NCI-H748 (cell line): Measurements from ENCODE around the gene ABCB8.
"Not testable (repeated sequence)": the region's sequence is repeated elsewhere in the genome, so short reads cannot be mapped to it uniquely, and the experiment has no call there.

Experiments used
- DNase-seq: peaks from one replicate; lab custom pipeline; 2025; ENCODE audit not compliant: unreplicated experiment; lab: John Stamatoyannopoulos, UW

Gene ABCB8

DNA sequence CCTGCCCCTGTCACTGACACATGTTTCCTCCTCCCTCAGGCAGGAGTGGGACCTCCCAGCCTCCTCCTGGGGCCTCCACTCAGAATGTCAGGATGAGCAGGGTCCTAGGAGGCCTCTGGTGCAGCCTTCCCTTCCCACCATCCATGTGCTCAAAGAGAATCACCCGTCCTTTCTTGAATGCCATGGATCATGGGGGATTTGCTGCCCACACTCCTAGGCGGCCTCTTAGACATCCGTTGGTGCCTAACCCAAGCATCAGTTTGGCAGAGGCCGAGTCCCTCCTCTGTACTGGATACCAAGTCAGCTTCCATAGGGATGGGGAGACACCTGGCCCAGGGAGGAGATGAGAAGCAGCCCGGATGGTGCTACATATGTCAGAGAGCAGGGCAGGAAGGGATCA, 30.4 kb upstream of the ABCB8 start:
- no peak for DNase-seq

DNA sequence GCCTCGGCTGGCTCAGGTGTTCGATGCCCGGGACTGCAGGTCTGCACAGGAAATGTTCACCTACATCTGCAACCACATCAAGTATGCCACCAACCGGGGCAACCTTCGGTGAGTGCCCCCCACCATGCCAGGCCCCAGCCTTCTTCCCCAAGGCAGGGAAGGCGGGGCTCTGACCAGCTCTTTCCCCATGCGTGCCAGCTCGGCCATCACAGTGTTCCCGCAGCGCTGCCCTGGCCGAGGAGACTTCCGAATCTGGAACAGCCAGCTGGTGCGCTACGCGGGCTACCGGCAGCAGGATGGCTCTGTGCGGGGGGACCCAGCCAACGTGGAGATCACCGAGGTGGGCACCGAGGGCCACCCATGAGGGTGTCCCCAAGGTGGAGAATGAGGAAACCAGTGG, 29.9 kb upstream of the ABCB8 start:
- no peak for DNase-seq

DNA sequence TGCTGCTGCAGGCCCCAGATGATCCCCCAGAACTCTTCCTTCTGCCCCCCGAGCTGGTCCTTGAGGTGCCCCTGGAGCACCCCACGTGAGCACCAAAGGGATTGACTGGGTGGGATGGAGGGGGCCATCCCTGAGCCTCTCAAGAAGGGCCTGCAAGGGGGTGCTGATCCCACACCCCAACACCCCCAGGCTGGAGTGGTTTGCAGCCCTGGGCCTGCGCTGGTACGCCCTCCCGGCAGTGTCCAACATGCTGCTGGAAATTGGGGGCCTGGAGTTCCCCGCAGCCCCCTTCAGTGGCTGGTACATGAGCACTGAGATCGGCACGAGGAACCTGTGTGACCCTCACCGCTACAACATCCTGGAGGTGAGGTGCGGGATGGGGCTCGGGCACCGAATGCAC, 29.2 kb upstream of the ABCB8 start:
- no peak for DNase-seq

DNA sequence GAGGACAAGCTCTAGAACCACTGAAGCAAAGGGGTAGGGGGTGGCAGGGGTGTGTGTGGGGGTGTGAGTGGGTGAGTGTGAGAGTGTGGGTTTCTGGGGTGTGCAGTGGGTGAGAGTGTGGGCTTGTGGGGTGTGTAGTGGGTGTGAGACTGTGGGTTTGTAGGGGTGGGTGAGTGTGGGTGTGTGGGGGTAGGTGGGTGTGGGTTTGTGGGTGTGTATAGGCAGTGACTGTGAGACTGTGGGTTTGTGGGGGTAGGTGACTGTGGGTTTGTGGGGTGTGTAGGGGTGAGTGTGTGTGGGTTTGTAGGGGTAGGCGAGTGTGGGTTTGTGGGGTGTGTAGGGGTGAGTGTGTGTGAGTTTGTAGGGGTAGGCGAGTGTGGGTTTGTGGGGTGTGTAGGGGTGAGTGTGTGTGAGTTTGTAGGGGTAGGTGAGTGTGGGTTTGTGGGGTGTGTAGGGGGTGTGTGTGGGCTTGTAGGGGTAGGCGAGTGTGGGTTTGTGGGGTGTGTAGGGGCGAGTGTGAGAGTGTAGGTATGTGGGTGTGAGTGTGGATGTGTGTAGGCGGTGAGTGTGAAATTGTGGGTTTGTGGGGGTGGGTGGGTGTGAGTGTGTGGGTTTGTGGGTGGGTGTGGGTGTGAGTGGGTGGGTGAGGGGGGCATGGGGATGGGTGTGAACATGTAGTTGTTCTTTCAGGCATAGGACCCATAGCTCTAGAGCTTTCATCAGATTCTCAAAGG, 28.6 kb upstream of the ABCB8 start:
- DNase-seq = no peak

DNA sequence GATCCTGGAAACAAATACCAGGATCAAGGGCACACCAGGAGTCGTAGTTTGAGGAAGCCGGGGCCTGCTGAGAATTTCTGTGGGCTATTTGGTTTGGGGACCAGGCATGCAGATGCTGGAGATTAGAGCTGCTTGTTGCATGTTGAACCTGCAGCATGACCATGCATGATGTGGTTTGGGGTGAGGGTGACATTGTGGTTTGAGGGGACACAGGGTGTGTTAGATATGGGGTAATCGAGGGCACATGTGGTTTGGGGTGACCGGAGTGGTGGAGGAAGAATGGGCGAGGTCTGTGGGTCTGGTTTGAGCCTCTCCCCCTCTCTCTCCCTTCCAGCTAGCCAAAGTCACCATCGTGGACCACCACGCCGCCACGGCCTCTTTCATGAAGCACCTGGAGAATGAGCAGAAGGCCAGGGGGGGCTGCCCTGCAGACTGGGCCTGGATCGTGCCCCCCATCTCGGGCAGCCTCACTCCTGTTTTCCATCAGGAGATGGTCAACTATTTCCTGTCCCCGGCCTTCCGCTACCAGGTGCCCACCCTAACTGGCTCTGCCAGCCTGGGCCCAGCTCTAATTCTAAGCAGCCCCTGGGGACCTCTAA, 27.3 kb upstream of the ABCB8 start:
- no peak for DNase-seq

DNA sequence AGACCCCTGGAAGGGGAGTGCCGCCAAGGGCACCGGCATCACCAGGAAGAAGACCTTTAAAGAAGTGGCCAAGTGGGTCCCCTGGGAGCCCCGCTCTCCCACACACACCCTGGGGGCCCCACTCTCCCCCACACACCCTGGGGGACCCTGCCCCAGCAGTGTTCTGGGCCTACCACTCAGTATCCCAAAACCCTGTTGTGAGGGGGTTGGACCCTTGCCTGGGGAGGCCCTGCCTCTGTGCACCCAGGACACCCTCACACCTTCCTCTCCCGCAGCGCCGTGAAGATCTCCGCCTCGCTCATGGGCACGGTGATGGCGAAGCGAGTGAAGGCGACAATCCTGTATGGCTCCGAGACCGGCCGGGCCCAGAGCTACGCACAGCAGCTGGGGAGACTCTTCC, 26.7 kb upstream of the ABCB8 start:
- no peak for DNase-seq

DNA sequence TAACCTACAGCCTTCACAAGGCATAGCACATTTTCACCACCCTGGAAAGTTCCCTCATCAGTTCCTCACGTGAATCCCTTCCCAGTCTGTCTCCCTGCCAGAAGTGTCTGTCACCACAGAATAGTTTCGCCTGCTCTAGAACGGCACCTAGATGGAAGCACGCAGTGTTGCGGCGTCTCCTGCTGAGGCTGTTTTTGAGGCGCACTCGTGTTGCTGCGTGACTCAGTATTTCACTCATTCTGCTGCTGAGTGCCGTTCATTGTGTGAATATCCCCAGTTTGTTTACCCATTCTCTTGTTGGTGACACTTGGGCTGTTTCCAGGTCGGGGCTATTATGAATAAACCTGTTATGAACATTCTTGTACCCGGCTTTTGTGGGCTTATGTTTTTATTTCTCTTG, 24.7 kb upstream of the ABCB8 start:
- DNase-seq = peak; percentile 73

DNA sequence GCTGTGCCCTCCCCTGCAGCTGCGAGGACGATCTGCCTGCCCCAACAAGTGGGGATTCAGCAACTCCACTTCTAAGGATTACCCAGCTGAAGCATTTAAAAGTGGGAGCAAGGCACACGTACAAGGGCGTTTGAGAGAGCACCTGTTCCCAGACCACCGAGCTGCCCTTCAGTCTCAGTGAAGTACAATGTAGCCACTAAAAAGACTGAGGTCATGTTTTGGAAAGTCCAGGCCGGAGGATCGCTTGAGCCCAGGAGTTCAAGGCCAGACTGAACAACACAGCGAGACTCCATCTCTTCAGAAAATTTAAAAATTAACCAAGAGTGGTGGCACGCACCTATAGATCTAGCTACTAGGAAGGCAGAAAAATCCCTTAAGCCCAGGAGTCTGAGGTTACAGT, 22.7 kb upstream of the ABCB8 start:
- DNase-seq = no peak

DNA sequence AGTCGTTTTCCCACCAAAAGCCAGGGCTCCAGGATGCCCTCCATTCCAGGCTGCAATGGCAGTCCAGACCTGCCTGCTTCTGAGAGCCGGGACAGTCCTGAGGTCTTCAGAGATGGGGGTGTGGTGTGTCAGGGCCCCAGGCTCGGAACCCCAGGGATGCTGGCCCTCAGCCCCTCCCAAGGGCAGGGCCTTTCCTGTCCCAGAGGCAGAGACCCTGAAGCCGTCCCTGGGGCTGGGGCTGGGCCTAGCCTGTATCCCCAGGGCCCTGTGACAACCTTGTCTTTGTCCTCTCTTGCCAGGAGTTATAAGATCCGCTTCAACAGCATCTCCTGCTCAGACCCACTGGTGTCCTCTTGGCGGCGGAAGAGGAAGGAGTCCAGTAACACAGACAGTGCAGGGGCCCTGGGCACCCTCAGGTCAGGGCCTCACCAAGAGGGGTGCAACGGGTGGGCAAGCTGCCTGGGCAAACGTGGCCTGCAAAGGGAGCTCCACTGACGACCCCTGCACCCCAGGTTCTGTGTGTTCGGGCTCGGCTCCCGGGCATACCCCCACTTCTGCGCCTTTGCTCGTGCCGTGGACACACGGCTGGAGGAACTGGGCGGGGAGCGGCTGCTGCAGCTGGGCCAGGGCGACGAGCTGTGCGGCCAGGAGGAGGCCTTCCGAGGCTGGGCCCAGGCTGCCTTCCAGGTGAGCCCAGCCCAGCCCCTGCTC, 21.5 kb upstream of the ABCB8 start:
- DNase-seq = no peak

DNA sequence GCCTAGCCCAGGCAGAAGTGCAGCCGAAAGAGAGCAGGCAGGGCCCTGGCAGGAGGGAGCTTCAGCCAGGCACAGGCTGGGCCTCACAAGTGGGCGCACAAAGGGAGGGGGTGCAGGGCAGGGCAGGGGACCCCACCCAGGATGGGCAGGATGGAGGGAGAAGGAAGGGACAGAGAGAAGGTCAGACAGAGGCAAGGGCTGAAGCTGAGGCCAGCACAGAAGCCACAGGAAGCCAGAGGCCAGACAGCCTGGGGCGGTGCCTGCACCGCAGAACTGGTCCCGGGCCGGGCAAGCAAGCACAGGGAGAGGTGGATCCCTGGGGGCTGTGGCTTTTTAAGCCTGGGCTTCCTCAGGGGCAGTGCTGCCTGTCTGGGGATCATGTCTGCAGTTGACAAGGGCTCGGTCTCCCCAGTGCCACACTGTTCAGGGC, 20.8 kb upstream of the ABCB8 start:
- DNase-seq = no peak

DNA sequence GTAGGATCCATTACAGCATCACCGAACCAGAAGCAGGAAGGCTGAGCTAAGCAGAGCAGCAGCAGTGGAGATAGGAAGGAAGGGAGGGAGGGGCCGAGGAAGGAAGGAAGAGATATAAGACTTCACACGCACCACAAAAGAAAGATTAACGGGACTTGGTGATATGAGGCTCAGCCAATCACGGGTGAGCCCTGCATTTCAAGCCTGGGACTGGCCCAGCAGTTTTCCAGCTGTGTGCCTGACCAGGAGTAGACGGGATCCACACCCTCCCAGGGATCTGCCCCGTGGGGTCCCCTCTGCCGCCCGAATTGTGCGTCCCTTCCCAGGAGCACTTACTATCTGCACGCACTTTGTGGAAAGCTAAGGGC, 20.1 kb upstream of the ABCB8 start:
- no peak for DNase-seq

DNA sequence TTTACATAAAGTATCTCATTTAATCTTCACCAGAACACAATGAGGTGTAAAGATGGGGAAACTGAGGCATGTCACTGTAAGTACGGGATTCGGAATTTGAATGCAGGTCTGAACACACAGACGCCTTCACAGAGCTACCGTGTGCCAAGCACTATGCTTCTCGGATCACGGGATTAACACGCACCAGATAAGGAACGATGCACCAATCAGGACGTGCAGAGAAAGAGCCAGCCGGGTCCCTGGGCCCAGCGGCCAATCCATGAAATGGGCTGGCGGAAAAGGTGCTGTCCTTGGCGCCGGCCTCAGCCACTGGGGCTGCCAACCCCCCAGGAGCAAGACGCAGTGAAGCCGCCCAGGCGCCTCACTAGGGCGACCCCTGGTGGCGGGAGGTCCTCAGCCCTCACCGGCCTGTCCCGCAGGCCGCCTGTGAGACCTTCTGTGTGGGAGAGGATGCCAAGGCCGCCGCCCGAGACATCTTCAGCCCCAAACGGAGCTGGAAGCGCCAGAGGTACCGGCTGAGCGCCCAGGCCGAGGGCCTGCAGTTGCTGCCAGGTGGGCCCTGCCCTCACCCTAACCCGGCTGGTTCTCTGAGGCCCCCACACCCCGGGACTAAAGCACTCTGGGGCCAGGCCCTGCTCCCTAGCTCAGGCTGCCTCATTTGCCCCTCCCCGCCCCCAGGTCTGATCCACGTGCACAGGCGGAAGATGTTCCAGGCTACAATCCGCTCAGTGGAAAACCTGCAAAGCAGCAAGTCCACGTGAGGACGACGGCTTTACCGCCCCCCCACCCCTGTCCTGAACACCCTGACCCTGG, 19.5 kb upstream of the ABCB8 start:
- DNase-seq = no peak

DNA sequence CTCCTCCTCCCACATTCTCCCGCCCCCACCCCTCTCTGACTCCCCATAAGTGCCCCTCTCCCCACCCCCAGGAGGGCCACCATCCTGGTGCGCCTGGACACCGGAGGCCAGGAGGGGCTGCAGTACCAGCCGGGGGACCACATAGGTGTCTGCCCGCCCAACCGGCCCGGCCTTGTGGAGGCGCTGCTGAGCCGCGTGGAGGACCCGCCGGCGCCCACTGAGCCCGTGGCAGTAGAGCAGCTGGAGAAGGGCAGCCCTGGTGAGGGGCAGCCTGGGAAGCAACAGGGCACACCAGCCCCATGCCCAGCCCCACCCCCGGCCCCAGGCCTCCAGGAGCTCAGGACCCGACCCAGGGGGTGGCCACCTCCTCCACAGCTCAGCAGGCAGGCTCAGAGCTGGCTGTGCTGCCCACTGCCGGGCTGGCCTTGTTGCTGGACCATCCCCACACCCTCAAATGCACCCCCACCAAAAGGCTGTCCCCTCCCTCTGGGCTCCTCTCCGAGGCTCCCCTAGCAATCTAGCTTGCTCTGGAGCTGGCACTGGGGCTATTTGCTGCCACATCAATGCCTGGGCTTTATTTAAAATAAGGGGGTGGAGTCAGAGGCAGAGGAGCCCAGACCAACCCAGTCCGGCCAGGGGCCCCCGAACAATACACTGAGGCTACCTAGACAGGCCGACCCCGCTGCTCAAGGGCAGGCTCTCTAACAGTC, 18.8 kb upstream of the ABCB8 start:
- no peak for DNase-seq

DNA sequence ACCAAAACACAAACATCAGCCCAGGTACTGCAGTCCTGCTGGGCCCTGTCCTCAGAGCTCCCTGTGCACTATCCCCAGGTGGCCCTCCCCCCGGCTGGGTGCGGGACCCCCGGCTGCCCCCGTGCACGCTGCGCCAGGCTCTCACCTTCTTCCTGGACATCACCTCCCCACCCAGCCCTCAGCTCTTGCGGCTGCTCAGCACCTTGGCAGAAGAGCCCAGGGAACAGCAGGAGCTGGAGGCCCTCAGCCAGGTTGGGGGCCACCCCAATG, 18.3 kb upstream of the ABCB8 start:
- DNase-seq = no peak

DNA sequence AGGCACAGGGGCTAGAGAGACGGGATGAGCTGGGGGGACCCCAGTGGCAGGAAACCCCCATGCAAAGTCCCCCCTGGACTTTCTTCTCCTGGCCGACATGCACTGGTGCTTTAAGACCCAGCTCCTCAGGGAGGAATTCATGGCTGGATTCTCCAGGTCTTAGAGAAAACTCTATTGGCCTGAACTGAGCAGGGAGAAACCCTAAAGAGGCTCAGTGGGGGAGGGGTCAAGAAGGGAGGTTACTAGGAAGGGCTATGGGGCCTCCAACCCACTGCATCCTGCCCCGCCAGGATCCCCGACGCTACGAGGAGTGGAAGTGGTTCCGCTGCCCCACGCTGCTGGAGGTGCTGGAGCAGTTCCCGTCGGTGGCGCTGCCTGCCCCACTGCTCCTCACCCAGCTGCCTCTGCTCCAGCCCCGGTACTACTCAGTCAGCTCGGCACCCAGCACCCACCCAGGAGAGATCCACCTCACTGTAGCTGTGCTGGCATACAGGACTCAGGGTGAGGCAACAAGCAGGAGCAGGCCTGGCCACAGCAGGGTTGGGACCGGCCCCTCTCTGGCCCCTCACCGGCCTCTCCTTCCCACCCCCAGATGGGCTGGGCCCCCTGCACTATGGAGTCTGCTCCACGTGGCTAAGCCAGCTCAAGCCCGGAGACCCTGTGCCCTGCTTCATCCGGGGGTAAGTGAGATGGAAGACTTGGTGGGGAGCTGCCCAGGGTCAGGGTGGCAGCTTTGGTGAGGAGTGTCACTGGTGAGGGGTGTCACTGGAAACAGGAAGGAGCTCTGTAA, 17.7 kb upstream of the ABCB8 start:
- no peak for DNase-seq

DNA sequence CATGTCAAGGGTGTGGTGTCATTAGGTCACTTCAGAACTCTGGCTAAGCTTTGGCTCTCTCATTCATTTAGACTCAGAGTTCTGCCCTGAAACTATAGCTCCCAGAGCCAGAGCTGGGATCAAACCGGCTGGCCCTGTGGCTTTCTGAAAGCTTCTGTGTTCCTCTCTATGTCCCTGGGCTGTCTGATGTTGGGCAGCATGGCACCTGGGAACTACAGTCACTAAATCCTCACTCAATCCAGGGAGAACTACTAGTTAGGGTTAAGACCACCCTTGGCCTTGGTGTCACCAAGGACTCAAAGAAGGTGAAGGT, 17.2 kb upstream of the ABCB8 start:
- no peak for DNase-seq

DNA sequence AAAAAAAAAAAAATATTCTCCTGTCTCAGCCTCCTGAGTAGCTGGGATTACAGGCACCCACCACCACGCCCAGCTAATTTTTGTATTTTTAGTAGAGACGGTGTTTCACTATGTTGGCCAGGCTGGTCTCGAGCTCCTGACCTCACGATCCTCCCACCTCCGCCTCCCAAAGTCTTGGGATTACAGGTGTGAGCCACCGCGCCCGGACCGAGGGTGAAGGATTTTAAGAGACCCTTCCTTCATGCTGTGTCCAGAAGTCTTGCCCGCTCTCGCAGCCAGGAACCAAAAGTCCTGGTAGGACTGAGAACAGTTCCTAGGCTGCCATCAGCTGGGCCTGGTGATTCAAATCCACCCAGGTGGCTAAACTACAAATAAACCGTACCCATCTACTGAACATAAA, 16.6 kb upstream of the ABCB8 start:
- not testable (repeated sequence) for DNase-seq

DNA sequence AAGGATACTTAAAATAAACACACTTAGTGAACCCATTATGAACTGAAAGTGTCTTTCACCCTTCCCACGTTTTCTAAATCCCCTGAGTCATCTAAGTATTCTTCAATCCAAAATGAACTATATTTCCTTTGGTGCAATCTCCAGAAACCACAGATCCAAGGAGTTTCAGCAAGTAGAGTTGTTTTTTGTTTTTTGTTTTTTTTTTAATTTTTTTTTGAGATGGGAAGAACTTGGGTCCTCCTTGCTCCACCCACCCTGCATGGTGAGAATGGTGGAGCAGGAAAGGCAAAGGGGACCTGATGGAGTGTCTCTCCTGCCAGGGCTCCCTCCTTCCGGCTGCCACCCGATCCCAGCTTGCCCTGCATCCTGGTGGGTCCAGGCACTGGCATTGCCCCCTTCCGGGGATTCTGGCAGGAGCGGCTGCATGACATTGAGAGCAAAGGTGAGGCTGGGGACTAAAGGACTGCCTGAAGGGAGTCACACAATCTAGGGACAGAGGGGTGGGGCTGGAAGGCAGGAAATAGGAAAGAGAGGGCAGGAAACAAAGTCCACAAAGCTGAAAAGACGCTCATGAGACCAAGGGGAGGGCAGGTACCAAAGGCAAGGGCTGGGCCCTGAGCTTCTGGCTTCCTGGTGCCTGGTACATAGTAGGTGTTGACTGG, 16.1 kb upstream of the ABCB8 start:
- DNase-seq = no peak

DNA sequence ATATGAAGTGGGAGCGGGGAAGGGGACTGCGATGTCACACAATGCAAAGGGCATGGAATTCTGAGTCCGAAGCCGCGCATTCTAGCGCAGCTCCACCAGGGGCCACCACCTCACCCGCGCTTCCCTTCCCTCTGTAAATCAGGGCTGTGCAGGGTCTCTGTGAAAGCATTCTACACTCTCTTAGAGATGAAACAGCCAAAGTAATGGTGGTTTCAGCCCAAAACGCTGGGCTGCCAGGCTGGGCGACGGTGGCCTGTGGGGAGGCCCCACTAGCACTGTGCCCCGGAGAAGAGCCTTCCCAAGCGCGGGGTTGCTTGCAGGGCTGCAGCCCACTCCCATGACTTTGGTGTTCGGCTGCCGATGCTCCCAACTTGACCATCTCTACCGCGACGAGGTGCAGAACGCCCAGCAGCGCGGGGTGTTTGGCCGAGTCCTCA, 15.3 kb upstream of the ABCB8 start:
- peak; percentile 48 for DNase-seq

DNA sequence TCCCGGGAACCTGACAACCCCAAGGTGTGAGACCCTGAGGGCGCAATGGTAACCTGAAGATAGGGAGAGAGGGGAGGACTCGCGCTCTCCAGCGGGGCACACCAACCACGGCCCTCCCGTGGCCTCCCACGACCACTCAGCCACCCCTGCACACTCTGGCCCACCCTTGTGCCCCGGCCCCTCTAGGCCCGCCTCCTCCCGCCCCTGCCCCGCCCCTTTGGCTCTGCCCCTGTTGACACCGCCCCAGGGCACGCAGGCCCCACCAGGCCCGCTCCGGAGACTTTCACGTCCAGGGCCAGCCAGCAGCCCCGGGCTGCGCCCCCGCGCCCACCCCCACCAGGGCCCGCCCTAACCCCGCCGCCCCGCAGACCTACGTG, 14.9 kb upstream of the ABCB8 start:
- no peak for DNase-seq
